ENCODE data around the gene XPR1.

- TF ChIP-seq POLR2AphosphoS5 (IDR thresholded peaks at IDR 0.05) (no peak), CTCF (IDR thresholded peaks at IDR 0.05) (no peak)
Measured at GRCh38 chr1:180603223-180603849, 28.5 kb upstream of the XPR1 start.

Measured in gastroesophageal sphincter (tissue), 3 donors.